Osteocyte (in vitro differentiated cells): ENCODE data around the gene MGLL. TPM values are rescaled to one million over a fixed set of nuclear protein-coding genes. Genes with fewer than 3 reads are reported as not detected.

ENCODE experiments used
- DNase-seq: peaks from one replicate; pipeline ENCODE4 v3.0.0; 2021; ENCODE audit warnings: mixed read lengths; ENCODE audit not compliant: unreplicated experiment; ENCODE audit errors: extremely low spot score
- H3K27ac Mint-ChIP-seq: one replicate; pipeline ENCODE4 v1.8.0; 2021; ENCODE audit warnings: mild to moderate bottlenecking, mixed read lengths; ENCODE audit not compliant: unreplicated experiment
- H3K27me3 Mint-ChIP-seq: one replicate; pipeline ENCODE4 v1.8.0; 2021; ENCODE audit warnings: mixed read lengths; ENCODE audit not compliant: unreplicated experiment
- H3K36me3 Mint-ChIP-seq: one replicate; pipeline ENCODE4 v1.8.0; 2021; ENCODE audit warnings: mixed read lengths; ENCODE audit not compliant: unreplicated experiment
- H3K4me1 Mint-ChIP-seq: one replicate; pipeline ENCODE4 v1.8.0; 2021; ENCODE audit warnings: mixed read lengths; ENCODE audit not compliant: unreplicated experiment
- H3K4me3 Mint-ChIP-seq: one replicate; pipeline ENCODE4 v1.8.0; 2021; ENCODE audit warnings: mild to moderate bottlenecking, moderate library complexity, mixed read lengths; ENCODE audit not compliant: unreplicated experiment
- H3K9me3 Mint-ChIP-seq: one replicate; pipeline ENCODE4 v1.8.0; 2021; ENCODE audit warnings: mixed read lengths; ENCODE audit not compliant: unreplicated experiment
- CTCF ChIP-seq: fragments of 200-600 bp; sonication (generic); IDR thresholded peaks from 2 replicates; pipeline ENCODE4 v1.5.0; 2021; ENCODE audit warnings: antibody characterized with exemption, mild to moderate bottlenecking, moderate library complexity
- total RNA-seq: library from RNA; stranded (reverse); gene quantifications from 2 replicates; pipeline ENCODE4 v1.2.1, GENCODE V29; 2021

MGLL gene
- total RNA-seq, 1 donor from 2014 or later = 112 TPM

- H3K4me1 Mint-ChIP-seq = peaks cover 74% of the 10 kb centered on the region
- no peak for TF ChIP-seq CTCF
- H3K4me3 Mint-ChIP-seq = no peak overlapping the region
- H3K9me3 Mint-ChIP-seq = no peaks in the 10 kb centered on the region
- peaks cover 5% of the 10 kb centered on the region for H3K36me3 Mint-ChIP-seq
- no peaks in the 10 kb centered on the region for H3K27me3 Mint-ChIP-seq
- no peak for DNase-seq
- H3K27ac Mint-ChIP-seq = peak overlapping the region; percentile 70
Measured at GRCh38 chr3:127740136-127740915, 82.0 kb downstream of the MGLL start.

GRCh38 chr3:127739347-127740135, 82.8 kb downstream of the MGLL start:
- no peak overlapping the region for H3K4me3 Mint-ChIP-seq
- no peaks in the 10 kb centered on the region for H3K27me3 Mint-ChIP-seq
- H3K4me1 Mint-ChIP-seq = peaks cover 74% of the 10 kb centered on the region
- no peak for TF ChIP-seq CTCF
- H3K27ac Mint-ChIP-seq = peak overlapping the region; percentile 57
- no peaks in the 10 kb centered on the region for H3K9me3 Mint-ChIP-seq
- H3K36me3 Mint-ChIP-seq = peaks cover 5% of the 10 kb centered on the region
- no peak for DNase-seq

GRCh38 chr3:127738192-127738840, 84.0 kb downstream of the MGLL start:
- H3K27me3 Mint-ChIP-seq = no peaks in the 10 kb centered on the region
- H3K9me3 Mint-ChIP-seq = no peaks in the 10 kb centered on the region
- no peak for DNase-seq
- H3K4me1 Mint-ChIP-seq = peaks cover 73% of the 10 kb centered on the region
- peak overlapping the region; percentile 72 for H3K27ac Mint-ChIP-seq
- H3K36me3 Mint-ChIP-seq = peaks cover 5% of the 10 kb centered on the region
- no peak overlapping the region for H3K4me3 Mint-ChIP-seq
- no peak for TF ChIP-seq CTCF

- Mint-ChIP-seq H3K4me3 (no peak overlapping the region), H3K36me3 (peaks cover 8% of the 10 kb centered on the region), H3K27me3 (no peaks in the 10 kb centered on the region), H3K4me1 (peaks cover 76% of the 10 kb centered on the region), H3K9me3 (no peaks in the 10 kb centered on the region), H3K27ac (peak overlapping the region; percentile 7)
- DNase-seq = no peak
- no peak for TF ChIP-seq CTCF
Measured at GRCh38 chr3:127736801-127737539, 85.3 kb downstream of the MGLL start.
